Cerebellar cortex (tissue), 1 donor: ENCODE measurements around the gene MAPT.
"Not testable (repeated sequence)": the region's sequence is repeated elsewhere in the genome, so short reads cannot be mapped to it uniquely, and the experiment has no call there.

ENCODE experiments used
- DNase-seq: peaks from one replicate; pipeline ENCODE4 v3.0.0-alpha.2; 2015; ENCODE audit warnings: low spot score

MAPT gene

GRCh38 chr17:45992904-45993303, 98.5 kb downstream of the MAPT start:
- no peak for DNase-seq

GRCh38 chr17:45993962-45994627, 99.7 kb downstream of the MAPT start:
- DNase-seq, result no peak

GRCh38 chr17:45994987-45995386, 100.6 kb downstream of the MAPT start:
- no peak for DNase-seq

- DNase-seq, result no peak
These were observed 101.4 kb downstream of the MAPT start for GRCh38 chr17:45995627-45996270.

- no peak for DNase-seq
These were observed 102.1 kb downstream of the MAPT start for GRCh38 chr17:45996282-45996937.

DNA sequence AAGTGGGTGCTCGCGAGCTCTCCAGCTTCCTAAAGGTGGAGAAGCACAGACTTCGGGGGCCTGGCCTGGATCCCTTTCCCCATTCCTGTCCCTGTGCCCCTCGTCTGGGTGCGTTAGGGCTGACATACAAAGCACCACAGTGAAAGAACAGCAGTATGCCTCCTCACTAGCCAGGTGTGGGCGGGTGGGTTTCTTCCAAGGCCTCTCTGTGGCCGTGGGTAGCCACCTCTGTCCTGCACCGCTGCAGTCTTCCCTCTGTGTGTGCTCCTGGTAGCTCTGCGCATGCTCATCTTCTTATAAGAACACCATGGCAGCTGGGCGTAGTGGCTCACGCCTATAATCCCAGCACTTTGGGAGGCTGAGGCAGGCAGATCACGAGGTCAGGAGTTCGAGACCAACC, 102.8 kb downstream of the MAPT start:
- no peak for DNase-seq

GRCh38 chr17:45997624-45998023, 103.3 kb downstream of the MAPT start:
- DNase-seq, result no peak

DNA sequence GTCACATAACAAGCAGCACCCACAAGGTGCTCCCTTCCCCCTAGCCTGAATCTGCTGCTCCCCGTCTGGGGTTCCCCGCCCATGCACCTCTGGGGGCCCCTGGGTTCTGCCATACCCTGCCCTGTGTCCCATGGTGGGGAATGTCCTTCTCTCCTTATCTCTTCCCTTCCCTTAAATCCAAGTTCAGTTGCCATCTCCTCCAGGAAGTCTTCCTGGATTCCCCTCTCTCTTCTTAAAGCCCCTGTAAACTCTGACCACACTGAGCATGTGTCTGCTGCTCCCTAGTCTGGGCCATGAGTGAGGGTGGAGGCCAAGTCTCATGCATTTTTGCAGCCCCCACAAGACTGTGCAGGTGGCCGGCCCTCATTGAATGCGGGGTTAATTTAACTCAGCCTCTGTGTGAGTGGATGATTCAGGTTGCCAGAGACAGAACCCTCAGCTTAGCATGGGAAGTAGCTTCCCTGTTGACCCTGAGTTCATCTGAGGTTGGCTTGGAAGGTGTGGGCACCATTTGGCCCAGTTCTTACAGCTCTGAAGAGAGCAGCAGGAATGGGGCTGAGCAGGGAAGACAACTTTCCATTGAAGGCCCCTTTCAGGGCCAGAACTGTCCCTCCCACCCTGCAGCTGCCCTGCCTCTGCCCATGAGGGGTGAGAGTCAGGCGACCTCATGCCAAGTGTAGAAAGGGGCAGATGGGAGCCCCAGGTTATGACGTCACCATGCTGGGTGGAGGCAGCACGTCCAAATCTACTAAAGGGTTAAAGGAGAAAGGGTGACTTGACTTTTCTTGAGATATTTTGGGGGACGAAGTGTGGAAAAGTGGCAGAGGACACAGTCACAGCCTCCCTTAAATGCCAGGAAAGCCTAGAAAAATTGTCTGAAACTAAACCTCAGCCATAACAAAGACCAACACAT, 104.9 kb downstream of the MAPT start, which contains the start of gene STH:
Gene STH (plus strand): TSS at position 264 of the 913 bp plus-strand sequence. CDS start 30 bp downstream, at position 294.
- DNase-seq, result no peak

GRCh38 chr17:45999900-46000290, 105.5 kb downstream of the MAPT start:
- no peak for DNase-seq

GRCh38 chr17:46000292-46000691, 105.9 kb downstream of the MAPT start:
- no peak for DNase-seq

DNA sequence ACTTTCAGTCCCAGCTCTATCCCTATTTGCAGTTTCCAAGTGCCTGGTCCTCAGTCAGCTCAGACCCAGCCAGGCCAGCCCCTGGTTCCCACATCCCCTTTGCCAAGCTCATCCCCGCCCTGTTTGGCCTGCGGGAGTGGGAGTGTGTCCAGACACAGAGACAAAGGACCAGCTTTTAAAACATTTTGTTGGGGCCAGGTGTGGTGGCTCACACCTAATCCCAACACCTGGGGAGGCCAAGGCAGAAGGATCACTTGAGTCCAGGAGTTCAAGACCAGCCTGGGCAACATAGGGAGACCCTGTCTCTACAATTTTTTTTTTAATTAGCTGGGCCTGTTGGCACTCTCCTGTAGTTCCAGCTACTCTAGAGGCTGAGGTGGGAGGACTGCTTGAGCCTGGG, 106.4 kb downstream of the MAPT start:
- no peak for DNase-seq

GRCh38 chr17:46001390-46002310, 107.3 kb downstream of the MAPT start:
- no peak for DNase-seq

DNA sequence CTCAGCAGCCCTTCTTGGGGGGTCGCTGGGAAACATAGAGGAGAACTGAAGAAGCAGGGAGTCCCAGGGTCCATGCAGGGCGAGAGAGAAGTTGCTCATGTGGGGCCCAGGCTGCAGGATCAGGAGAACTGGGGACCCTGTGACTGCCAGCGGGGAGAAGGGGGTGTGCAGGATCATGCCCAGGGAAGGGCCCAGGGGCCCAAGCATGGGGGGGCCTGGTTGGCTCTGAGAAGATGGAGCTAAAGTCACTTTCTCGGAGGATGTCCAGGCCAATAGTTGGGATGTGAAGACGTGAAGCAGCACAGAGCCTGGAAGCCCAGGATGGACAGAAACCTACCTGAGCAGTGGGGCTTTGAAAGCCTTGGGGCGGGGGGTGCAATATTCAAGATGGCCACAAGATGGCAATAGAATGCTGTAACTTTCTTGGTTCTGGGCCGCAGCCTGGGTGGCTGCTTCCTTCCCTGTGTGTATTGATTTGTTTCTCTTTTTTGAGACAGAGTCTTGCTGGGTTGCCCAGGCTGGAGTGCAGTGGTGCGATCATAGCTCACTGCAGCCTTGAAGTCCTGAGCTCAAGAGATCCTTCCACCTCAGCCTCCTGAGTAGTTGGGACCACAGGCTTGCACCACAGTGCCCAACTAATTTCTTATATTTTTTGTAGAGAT, 108.1 kb downstream of the MAPT start:
- peak; percentile 89 for DNase-seq

DNA sequence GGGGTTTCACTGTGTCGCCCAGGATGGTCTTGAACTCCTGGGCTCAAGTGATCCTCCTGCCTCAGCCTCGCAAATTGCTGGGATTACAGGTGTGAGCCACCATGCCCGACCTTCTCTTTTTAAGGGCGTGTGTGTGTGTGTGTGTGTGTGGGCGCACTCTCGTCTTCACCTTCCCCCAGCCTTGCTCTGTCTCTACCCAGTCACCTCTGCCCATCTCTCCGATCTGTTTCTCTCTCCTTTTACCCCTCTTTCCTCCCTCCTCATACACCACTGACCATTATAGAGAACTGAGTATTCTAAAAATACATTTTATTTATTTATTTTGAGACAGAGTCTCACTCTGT, 108.6 kb downstream of the MAPT start:
- no peak for DNase-seq

DNA sequence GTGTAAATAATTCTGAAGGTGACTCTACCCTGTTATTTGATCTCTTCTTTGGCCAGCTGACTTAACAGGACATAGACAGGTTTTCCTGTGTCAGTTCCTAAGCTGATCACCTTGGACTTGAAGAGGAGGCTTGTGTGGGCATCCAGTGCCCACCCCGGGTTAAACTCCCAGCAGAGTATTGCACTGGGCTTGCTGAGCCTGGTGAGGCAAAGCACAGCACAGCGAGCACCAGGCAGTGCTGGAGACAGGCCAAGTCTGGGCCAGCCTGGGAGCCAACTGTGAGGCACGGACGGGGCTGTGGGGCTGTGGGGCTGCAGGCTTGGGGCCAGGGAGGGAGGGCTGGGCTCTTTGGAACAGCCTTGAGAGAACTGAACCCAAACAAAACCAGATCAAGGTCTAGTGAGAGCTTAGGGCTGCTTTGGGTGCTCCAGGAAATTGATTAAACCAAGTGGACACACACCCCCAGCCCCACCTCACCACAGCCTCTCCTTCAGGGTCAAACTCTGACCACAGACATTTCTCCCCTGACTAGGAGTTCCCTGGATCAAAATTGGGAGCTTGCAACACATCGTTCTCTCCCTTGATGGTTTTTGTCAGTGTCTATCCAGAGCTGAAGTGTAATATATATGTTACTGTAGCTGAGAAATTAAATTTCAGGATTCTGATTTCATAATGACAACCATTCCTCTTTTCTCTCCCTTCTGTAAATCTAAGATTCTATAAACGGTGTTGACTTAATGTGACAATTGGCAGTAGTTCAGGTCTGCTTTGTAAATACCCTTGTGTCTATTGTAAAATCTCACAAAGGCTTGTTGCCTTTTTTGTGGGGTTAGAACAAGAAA, 109.8 kb downstream of the MAPT start:
- DNase-seq, result peak; percentile 63

GRCh38 chr17:46006082-46006481, 111.7 kb downstream of the MAPT start:
- not testable (repeated sequence) for DNase-seq

DNA sequence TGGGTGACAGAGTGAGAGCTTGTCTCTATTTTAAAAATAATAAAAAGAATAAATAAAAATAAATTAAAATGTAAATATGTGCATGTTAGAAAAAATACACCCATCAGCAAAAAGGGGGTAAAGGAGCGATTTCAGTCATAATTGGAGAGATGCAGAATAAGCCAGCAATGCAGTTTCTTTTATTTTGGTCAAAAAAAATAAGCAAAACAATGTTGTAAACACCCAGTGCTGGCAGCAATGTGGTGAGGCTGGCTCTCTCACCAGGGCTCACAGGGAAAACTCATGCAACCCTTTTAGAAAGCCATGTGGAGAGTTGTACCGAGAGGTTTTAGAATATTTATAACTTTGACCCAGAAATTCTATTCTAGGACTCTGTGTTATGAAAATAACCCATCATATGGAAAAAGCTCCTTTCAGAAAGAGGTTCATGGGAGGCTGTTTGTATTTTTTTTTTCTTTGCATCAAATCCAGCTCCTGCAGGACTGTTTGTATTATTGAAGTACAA, 113.2 kb downstream of the MAPT start:
- no peak for DNase-seq

DNA sequence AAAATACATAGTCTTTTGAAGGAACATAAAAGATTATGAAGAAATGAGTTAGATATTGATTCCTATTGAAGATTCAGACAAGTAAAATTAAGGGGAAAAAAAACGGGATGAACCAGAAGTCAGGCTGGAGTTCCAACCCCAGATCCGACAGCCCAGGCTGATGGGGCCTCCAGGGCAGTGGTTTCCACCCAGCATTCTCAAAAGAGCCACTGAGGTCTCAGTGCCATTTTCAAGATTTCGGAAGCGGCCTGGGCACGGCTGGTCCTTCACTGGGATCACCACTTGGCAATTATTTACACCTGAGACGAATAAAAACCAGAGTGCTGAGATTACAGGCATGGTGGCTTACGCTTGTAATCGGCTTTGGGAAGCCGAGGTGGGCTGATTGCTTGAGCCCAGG, 114.2 kb downstream of the MAPT start:
- DNase-seq, result no peak
